GM19193 (cell line): ENCODE data around the gene NCL.
A peak's percentile ranks its signal among the peaks of the same experiment; 100 is the strongest.

Source experiments
- POLR2A ChIP-seq: IDR thresholded peaks from 4 replicates; pipeline ENCODE4 v1.6.1; 2011; ENCODE audit not compliant: insufficient read depth, insufficient read length; ENCODE audit errors: extremely low read depth

The NCL gene

GRCh38 chr2:231455890-231456289, 8.4 kb downstream of the NCL start:
- TF ChIP-seq POLR2A: no peak

- peak; percentile 35 for TF ChIP-seq POLR2A
Measured at GRCh38 chr2:231455222-231455621, 9.1 kb downstream of the NCL start.

- TF ChIP-seq POLR2A: peak; percentile 29
Measured at GRCh38 chr2:231454361-231454791, 9.9 kb downstream of the NCL start.

GRCh38 chr2:231452799-231453508, 11.3 kb downstream of the NCL start:
- peak; percentile 58 for TF ChIP-seq POLR2A

GRCh38 chr2:231450548-231450989, 13.7 kb downstream of the NCL start:
- TF ChIP-seq POLR2A: no peak

GRCh38 chr2:231449503-231450054, 14.7 kb downstream of the NCL start:
- no peak for TF ChIP-seq POLR2A

GRCh38 chr2:231436957-231437356, 27.3 kb downstream of the NCL start:
- no peak for TF ChIP-seq POLR2A

GRCh38 chr2:231433990-231434389, 30.3 kb downstream of the NCL start:
- no peak for TF ChIP-seq POLR2A

GRCh38 chr2:231431606-231432005, 32.7 kb downstream of the NCL start:
- no peak for TF ChIP-seq POLR2A

GRCh38 chr2:231429901-231430300, 34.4 kb downstream of the NCL start:
- TF ChIP-seq POLR2A: no peak

- TF ChIP-seq POLR2A: no peak
Measured at GRCh38 chr2:231429152-231429551, 35.1 kb downstream of the NCL start.

GRCh38 chr2:231427116-231427515, 37.2 kb downstream of the NCL start:
- TF ChIP-seq POLR2A: no peak

- no peak for TF ChIP-seq POLR2A
Measured at GRCh38 chr2:231425811-231426703, 38.2 kb downstream of the NCL start.

GRCh38 chr2:231425291-231425810, 38.9 kb downstream of the NCL start:
- no peak for TF ChIP-seq POLR2A

- TF ChIP-seq POLR2A: no peak
Measured at GRCh38 chr2:231423176-231423575, 41.1 kb downstream of the NCL start.
